Activated CD4-positive, CD25-positive, alpha-beta regulatory T cell (primary cell): ENCODE data around the gene STAT6.

Experiments used
- DNase-seq, 4 experiments: peaks; one replicate each; lab custom pipeline; 2025; lab: John Stamatoyannopoulos, UW

The STAT6 gene, protein sequence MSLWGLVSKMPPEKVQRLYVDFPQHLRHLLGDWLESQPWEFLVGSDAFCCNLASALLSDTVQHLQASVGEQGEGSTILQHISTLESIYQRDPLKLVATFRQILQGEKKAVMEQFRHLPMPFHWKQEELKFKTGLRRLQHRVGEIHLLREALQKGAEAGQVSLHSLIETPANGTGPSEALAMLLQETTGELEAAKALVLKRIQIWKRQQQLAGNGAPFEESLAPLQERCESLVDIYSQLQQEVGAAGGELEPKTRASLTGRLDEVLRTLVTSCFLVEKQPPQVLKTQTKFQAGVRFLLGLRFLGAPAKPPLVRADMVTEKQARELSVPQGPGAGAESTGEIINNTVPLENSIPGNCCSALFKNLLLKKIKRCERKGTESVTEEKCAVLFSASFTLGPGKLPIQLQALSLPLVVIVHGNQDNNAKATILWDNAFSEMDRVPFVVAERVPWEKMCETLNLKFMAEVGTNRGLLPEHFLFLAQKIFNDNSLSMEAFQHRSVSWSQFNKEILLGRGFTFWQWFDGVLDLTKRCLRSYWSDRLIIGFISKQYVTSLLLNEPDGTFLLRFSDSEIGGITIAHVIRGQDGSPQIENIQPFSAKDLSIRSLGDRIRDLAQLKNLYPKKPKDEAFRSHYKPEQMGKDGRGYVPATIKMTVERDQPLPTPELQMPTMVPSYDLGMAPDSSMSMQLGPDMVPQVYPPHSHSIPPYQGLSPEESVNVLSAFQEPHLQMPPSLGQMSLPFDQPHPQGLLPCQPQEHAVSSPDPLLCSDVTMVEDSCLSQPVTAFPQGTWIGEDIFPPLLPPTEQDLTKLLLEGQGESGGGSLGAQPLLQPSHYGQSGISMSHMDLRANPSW

DNA sequence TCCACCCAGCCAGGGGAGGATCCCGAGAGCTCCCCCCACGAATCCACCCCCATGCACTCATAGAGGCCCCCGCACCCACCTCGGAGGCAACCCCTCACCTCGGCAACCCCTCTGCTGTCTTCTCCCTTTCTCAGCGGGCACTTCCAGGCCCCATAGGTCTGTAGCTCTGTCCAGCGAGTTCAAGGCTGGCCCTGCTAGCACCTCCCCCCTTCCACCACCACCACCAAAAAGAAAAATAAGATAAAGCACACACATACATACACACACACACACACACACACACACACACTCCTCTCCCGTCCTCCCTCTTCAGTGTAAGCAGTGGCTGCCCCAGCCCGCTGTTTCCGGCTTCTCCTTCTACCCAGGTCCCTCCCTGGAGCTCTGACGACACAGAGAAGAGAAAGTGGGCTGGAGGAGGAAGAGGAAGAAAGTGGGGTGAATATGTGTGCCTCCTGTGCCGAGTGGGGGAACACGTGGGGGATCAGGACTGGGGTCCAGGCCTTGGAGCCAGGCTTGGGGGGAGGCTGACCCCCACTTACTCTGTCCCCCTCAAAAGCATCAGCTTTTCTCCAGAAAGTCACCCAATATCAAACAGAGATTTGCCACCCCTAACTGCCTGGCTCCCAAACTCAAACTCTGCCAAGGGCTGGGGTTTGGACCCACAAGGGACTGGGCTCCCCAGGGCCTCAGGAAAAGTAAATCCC lies at the start of gene STAT6:
Gene STAT6, minus strand, starts transcription at position 332 of the 704 bp plus-strand sequence. CDS start 3,084 bp downstream, outside the sequence.
- peak; percentile 25 to 70 (median 60) for DNase-seq

DNA sequence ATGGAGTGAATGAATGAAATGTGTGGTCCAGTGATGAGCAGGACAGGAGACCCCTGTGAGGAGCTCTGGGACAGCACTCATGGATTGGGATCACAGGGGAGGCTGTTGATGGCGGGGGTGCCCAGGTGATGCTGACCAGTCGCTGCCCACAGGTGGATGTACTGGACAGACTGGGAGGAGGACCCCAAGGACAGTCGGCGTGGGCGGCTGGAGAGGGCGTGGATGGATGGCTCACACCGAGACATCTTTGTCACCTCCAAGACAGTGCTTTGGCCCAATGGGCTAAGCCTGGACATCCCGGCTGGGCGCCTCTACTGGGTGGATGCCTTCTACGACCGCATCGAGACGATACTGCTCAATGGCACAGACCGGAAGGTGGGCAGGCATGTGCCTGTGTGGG lies 49.6 kb upstream of the STAT6 start:
- DNase-seq = no peak

DNA sequence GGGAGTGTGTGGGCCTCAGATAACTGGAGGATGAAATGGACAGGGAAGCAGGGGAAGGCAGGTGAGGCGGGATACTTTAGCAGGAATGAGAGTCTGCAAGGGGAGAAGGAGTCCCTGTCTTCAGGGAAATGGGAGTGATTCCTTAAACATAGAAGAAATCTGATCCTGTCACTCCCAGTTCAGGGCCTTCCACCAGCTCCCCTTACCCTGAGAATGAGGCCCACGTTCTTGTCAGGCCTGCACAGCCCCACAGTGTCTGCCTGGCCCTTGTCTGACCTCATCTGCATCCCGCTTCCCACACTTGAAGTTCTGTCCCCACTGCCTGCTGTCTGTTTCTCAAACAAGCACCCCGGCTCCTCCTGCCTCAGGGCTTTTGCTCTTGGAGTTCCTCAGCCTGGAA lies 48.9 kb upstream of the STAT6 start:
- no peak for DNase-seq

DNA sequence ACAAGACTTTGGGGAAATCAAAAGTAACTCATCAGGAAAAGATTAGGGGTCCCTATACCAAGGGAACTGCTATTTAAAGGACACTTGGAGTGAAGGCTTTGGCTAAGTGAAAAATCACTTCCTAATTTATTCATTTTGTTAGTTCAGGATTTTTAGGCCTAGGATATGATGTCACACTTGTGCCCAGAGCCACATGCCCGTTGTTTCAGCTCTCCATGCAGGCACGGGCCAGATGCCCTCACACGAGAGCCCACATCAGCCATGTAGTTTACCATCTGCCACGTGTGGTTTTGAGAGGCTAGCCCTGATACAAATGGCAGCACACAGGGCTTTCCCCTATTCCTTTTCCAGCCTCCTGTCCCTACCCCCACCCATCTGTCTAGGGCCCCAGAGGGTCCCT lies 48.1 kb upstream of the STAT6 start:
- no peak for DNase-seq

DNA sequence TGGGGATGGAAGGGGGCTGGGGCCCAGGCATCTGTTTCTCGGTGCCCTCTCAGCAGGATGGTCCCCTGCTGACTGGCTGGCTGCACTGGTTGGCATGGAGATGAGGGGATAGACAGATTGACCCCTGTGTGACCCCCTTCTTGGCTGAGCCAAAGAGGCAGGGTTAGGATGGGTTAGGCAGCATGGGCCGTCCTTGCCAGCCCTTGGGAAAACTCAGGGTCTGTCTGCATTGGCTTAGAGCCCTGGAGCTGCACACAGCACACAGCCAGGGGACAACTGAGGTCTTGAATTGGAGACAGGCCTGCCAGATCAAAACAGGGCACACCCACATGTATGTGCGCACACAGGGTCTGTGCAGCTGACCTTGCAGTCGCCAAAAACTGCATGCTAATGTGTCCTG lies 47.5 kb upstream of the STAT6 start:
- no peak for DNase-seq

DNA sequence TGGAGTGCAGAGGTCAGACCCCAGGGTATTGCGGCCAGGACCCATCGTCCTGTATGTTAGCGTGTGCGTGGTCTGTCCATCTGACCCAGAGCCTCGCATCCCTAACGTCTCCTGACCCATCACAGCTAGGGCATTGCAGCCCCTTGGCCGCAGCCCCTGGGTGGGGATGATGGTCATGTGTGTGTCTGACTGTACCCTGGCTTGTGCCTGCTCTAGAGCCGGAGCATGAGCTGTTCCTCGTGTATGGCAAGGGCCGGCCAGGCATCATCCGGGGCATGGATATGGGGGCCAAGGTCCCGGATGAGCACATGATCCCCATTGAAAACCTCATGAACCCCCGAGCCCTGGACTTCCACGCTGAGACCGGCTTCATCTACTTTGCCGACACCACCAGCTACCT lies 47.0 kb upstream of the STAT6 start:
- no peak for DNase-seq

DNA sequence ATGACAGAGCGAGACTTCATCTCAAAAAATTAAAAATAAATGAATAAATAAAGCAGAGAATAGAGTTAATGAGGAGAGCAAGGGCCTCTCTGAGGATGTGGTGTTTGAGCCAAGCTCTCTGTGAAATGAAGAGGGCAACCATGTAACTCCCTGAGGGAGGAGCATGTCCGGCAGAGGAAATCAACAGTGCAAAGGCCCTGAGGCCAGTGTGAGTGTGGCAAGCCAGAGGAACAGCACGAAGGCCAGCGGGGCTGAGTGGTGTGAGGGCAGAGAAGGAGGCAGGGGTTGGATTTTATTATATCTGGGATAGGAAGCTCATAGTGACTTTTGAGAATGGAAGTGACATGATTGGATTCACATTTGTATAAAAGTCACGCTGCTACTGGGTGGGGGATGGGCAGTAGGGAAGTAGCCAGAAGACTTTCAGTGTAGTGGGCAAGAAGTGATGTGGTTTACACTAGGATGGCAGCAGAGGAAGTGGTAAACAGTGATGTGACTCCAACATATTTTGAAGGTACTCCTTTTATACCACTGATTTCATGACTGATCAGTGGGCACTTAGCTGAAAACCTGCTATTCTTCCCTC lies 46.5 kb upstream of the STAT6 start:
- DNase-seq = no peak

DNA sequence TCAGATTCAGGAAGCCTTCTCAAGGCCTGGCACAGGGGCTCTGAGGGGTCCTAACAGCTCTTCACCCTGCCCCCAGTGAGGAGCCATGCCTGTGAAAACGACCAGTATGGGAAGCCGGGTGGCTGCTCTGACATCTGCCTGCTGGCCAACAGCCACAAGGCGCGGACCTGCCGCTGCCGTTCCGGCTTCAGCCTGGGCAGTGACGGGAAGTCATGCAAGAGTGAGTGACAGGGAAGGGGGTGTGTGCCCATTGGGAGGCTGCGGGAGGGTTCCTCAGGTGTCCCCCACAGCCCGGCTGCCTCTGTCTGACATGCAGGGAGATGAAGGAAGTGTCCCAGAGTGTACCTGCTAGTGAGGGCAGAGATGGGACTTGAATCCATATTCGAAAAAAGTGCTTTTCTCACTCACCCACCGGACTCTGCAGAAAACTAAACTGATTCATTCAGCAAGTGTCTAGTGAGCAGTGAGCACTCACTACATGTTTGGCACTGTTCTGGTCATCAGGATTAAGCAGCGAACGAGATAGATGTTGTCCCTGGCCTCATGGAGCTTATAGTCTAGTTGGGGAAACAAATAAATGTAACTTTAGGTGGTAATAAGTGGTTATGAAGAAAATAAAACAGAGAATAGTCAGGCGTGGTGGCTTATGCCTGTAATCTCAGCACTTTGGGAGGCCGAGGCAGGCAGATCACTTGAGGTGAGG lies 45.7 kb upstream of the STAT6 start:
- DNase-seq = no peak

DNA sequence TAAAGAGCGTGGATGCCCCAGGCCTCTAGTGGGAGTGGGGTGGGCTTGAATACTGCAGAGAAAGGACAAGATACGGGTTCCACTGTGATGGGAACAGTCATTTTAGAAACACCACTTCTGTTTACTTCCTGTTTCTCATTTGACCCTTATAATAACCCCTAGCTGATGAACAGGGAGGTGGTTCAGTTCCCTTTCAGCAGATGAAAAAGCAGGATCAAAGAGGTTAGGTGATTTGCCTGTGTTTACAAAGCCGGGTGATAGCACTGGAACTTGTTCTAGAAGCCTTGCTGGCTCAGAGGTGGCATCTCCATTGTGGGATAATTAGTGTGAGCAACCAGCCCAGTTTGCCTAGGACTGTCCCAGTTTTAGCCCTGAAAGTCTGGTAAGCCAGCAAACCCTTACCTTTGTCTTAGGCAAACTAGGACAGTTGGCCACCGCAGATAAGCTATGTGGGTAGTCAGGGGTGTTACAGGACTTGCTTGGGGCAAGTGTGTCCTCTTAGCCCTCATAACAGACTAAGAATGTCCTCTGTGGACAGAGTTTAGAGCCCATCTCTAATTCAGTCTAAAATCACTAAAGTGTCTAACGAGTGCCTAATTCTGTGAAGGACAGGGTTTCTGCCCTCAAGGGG lies 43.8 kb upstream of the STAT6 start:
- no peak for DNase-seq

DNA sequence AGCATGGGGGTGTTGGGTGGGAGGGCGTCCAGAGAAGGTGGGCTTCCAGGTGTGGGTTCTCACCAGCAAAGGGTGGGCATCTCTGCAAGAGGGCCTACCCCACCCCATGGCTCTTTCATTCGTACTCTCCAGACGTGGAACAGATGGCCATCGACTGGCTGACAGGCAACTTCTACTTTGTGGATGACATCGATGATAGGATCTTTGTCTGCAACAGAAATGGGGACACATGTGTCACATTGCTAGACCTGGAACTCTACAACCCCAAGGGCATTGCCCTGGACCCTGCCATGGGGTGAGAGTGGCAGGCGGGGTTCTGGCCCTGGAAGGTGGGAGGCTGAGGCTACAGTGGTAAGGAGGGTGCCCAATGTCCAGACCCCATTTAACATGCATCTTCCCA lies 42.9 kb upstream of the STAT6 start:
- DNase-seq = no peak

DNA sequence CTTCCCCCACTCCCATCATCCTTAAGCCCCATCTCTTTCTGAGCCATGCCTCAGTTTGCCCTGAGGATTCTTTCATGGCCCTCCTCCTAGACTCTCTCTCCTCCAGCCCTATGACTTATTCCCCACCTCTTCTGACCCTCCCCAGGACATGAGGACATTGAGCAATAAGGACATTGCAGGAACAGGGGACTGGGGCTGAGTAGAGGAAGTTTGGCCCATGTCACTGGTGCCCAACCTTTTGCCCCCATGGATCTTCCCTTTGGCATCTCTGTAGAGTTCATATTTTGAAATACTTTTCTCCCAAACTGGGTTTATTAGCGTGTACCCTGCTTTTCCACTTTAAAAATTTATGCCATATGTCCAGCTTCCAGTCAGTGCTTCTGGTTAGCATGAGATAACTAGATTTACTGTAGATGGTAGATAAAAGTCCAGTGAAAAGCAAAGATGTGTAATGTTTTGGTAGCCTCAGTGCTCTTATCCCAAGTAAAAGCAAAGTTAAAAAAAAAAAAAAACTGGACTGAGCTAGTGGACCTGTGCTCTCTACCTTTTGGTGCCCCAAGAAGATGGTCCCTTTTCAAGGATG lies 42.3 kb upstream of the STAT6 start:
- no peak for DNase-seq

DNA sequence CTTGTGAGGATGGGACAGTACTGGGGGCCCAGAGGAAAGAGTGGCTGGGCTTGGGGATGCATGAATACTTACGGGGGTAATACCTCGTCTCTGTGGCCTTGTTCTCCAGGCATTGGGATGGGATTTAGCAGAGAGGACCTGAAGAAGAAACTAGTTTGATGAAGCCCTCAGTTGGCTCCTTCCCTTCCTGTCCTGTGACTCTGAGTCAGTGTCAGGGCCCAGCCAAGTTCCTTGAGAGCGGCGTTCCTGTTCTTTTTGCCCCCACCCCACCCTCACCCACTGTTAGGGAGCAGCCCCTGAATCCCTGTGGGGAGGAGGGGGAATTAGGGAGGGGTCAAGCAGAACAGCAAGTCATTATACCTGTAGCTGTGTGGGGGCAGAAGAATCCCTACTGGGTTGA lies 41.5 kb upstream of the STAT6 start:
- DNase-seq = no peak

DNA sequence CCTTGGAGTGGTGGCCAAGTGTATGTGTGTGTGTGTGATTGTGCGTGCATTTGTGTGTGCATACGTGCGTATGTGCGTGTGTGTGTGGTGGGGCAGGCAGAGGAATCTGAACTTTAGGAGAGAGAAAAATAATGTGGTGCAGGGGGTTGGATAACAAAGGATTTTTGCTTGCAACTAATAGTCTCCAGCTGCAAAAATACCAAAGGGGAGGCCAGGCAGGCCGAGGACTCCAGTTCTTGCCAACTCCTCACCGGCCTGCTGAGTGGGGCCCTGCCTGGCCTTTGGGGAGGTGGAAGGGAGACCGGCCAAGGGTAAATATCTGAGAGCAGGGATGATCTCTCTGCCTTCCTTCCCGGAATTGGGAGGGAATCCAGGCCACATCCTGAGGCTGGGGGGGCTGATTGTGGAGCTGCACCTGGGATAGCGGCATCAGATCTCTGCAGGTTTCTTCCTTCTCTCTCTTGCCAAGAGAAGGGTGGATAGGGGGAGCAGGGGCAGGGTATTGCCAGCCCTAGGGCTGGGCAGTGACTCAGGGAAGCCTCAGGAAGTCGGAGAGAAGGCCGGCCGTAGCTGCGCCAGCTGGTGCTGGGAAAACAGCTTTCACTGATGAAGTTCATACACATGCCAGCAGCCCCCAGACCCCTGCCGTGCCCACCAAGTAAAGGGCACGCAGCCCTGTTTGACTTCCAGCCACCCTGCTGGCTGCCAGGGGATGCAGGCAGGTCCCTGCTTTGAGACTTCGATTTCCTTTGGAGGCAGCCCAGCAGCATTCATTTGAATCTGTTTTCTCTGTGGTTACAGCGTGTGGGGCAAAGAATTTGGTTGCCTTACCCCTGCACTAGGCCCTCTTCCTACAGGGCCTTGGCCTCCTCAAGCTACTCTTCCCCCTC lies 40.8 kb upstream of the STAT6 start:
- DNase-seq = no peak

DNA sequence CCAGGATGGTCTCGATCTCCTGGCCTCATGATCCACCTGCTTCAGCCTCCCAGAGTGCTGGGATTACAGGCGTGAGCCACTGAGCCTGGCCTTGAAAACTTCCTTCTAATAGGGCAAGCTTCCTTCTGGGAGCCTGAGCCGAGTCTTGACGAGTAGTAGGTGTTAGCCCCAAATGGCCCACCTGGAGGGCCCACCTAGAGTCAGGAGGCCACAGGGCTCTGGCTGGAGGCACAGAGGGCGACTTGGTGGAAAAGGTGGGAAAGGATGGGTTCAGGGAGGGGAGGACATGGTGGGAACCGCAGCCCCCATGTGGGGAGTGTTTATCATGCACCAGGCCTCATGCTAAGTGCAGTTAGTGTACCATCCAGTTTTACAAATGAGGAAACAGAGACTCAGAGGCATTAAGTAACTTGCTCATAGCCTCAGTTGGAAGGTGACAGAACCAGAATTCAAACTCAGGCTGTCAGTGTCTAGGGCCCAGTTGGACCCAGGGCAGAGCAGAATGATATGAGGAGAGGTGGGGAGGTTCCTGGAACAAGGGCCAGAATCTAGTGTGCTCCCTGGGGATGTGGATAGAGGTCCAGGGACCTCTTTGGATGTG lies 39.3 kb upstream of the STAT6 start:
- DNase-seq = no peak

DNA sequence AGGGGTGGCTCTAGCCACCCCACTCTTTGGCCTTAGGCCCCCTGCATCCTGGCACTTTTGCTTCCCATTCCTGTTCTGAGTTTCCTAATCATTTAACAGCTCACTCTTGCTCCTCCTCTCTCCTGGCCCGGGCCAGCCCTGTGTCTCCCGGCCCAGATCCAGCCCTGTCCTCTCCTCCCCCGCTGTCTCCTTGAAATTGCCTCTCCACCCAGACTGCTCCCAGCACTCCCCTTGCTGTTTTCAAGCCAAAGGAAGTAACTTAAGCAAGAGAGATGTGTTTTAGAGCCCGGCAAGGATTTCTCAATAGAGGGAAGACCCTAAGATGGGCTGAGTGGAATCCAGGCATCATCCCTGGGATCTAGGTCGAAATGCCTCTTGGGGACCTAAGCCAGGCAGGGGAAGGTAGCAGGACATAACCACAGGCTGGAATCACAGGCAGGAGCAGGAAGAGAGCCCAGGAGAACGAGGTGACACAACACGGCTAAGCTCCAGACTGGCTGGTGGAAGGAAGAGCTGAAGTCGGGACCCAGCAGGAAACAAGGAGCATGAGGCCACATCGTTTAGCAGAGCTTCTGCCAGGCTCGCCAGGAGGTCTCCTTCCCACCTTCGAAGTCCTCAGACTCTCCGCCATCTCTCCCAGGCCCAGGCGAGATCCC lies 38.2 kb upstream of the STAT6 start:
- DNase-seq = no peak

DNA sequence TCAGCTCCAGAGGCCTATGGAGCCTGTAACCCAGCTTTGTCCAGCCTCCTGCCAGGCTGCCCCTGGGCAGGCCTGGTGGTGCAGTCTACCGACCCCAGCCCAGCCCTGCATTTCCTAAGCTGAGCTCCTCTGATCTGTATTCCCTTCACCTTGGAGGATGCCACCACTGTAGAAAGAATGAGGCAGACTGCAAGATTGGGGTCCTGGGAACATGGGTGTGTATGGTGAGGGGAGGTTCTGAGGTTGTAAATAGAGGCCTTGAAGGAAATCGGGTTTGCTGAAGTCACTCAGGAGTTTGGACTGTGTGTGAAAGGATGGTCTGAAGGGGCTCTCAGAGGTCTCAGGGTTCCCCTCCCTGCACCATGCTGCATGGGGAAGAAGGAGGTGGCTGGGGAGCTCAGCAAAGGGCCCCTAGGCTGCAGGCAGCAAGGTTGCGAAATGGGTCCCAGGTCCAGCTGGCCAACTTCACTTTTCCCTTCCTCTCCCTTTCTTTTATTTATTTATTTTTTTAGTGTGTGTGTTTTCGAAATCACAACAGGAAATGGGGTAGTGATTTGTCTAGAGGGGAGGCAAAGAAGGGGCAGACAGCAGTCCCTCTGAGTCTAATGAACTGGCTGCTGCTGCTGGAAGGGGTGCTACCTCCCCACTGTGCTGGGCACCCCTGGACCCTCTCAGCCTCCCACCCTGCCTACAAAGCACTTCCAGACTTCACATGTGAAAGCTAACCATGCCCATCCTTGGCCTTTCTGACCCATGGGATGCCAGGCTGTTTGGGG lies 37.5 kb upstream of the STAT6 start:
- no peak for DNase-seq

DNA sequence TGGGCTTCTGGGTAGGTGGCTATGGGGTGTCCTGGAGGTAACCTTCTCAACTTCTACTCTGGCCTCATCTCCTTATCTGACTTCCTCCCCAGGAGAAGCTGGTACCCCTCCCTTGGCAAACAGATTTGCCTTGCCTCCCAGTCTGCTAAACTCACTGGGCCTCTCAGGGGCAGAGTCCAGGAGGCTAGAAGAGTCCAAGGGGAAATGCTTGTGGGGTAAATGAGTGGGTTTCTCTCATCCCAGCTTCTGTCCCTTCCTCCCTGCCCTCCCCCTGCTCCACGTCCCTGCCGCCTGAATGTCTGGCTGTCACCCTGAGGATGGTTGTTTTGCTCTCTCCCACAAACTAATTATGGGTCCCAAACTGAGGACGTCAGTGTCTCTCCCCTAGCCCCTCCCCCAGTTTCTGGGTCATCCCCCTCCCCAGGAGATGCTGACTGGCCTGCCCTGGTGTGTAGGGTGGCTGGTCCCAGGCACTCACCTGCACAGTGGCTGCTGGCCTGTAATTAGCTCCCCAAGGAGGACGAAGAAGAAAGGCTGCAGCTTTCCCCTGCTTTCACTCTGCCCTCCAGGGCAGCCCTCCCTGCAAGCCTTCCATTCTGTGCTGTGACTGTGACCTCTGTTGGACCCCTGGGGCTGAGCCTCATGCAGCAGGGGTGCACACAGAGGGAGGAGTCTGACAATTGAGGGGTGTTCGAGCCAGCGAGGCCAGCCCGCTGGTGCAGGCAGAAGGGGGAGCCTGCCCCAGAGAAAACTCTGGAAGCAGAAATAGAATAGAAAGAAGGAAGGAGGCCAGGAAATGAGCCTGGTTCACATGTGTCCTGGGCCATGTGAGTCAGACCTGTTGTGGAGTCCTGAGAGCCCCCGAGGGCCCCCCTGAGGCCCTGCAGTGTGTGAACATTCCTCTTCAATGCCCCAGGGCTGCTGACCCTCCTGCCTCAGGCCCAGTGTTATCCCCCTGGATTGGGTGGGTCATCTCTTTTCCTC lies 36.1 kb upstream of the STAT6 start, which contains the start of gene LRP1-AS:
Gene LRP1-AS, minus strand, starts transcription at position 659 of the 984 bp plus-strand sequence.
- no peak for DNase-seq
